MM.1S (cell line): Measurements from ENCODE around the gene NBEA.
"Not testable (repeated sequence)": the region's sequence is repeated elsewhere in the genome, so short reads cannot be mapped to it uniquely, and the experiment has no call there.

Experiments
- DNase-seq: peaks from one replicate; pipeline ENCODE4 v3.0.0-alpha.2; 2015
- H2AFZ ChIP-seq: fragments of 300-600 bp; sonication (generic); 2 replicates; pipeline ENCODE4 v1.6.0; 2016; ENCODE audit warnings: antibody characterized with exemption, low read length
- H3F3A ChIP-seq: fragments of 300-600 bp; sonication (generic); 2 replicates; pipeline ENCODE4 v1.6.1; 2016; ENCODE audit warnings: mild to moderate bottlenecking, antibody characterized with exemption, low read length, moderate library complexity, mixed read lengths; ENCODE audit not compliant: insufficient read depth
- H3K27ac ChIP-seq: fragments of 300-600 bp; sonication (generic); 2 replicates; pipeline ENCODE4 v1.5.1; 2016; ENCODE audit warnings: mild to moderate bottlenecking, low read length
- H3K27me3 ChIP-seq: fragments of 300-600 bp; sonication (generic); replicated peaks from 2 replicates; pipeline ENCODE4 v1.6.0; 2016; ENCODE audit warnings: low read length; ENCODE audit not compliant: insufficient read depth
- H3K36me3 ChIP-seq: fragments of 300-600 bp; sonication (generic); replicated peaks from 2 replicates; pipeline ENCODE4 v1.6.1; 2016; ENCODE audit warnings: mild to moderate bottlenecking, low read length, mixed read lengths; ENCODE audit not compliant: insufficient read depth
- H3K4me1 ChIP-seq: fragments of 300-600 bp; sonication (generic); 2 replicates; pipeline ENCODE4 v1.6.1; 2016; ENCODE audit warnings: low read length, mixed read lengths
- H3K4me2 ChIP-seq: fragments of 300-600 bp; sonication (generic); 2 replicates; pipeline ENCODE4 v1.6.0; 2016; ENCODE audit warnings: low read depth, low read length
- H3K4me3 ChIP-seq: fragments of 300-600 bp; sonication (generic); 2 replicates; pipeline ENCODE4 v1.5.1; 2016; ENCODE audit warnings: low read length, mixed read lengths
- H3K79me2 ChIP-seq: fragments of 300-600 bp; sonication (generic); 2 replicates; pipeline ENCODE4 v1.6.1; 2016; ENCODE audit warnings: mixed run types, low read length, mixed read lengths
- H3K9ac ChIP-seq: fragments of 300-600 bp; sonication (generic); 2 replicates; pipeline ENCODE4 v1.6.1; 2016; ENCODE audit warnings: low read length, mixed read lengths
- H3K9me2 ChIP-seq: fragments of 300-600 bp; sonication (generic); replicated peaks from 2 replicates; pipeline ENCODE4 v1.6.1; 2016; ENCODE audit warnings: mild to moderate bottlenecking, low read length, mixed read lengths; ENCODE audit not compliant: insufficient read depth
- H3K9me3 ChIP-seq: fragments of 300-600 bp; sonication (generic); replicated peaks from 2 replicates; pipeline ENCODE4 v1.6.1; 2016; ENCODE audit warnings: mild to moderate bottlenecking, low read length, mixed read lengths; ENCODE audit not compliant: insufficient read depth
- H4K20me1 ChIP-seq: fragments of 300-600 bp; sonication (generic); 2 replicates; pipeline ENCODE4 v1.6.1; 2016; ENCODE audit warnings: mild to moderate bottlenecking, low read length, moderate library complexity, mixed read lengths; ENCODE audit not compliant: insufficient read depth
- CTCF ChIP-seq: fragments of 300-600 bp; sonication (generic); IDR thresholded peaks from 2 replicates; pipeline ENCODE4 v1.5.1; 2016; ENCODE audit warnings: antibody characterized with exemption, low read length, mixed read lengths
- EZH2 ChIP-seq: fragments of 300-600 bp; sonication (generic); optimal IDR thresholded peaks from 2 replicates; pipeline ENCODE3; 2017; ENCODE audit warnings: low read depth, mild to moderate bottlenecking, antibody characterized with exemption, low read length, mixed read lengths
- EZH2phosphoT487 ChIP-seq: fragments of 300-600 bp; sonication (generic); IDR thresholded peaks from 2 replicates; pipeline ENCODE4 v1.6.1; 2018; ENCODE audit warnings: antibody characterized with exemption, low read length

The NBEA gene

GRCh38 chr13:35669321-35669720, 727.3 kb downstream of the NBEA start:
- Histone ChIP-seq H3K4me2 (no peak overlapping the region), H4K20me1 (no peaks in the 10 kb centered on the region), H3K9me3 (no peaks in the 10 kb centered on the region), H3K27me3 (no peaks in the 10 kb centered on the region), H3K27ac (no peak overlapping the region), H3K9ac (no peak overlapping the region), H3K4me1 (no peaks in the 10 kb centered on the region), H3K36me3 (no peaks in the 10 kb centered on the region), H3K9me2 (no peaks in the 10 kb centered on the region), H3K79me2 (no peaks in the 10 kb centered on the region), H3F3A (no peaks in the 10 kb centered on the region), H3K4me3 (no peak overlapping the region), H2AFZ (no peak overlapping the region)
- no peak for DNase-seq
- no peak for TF ChIP-seq EZH2phosphoT487
- TF ChIP-seq CTCF, result no peak
- TF ChIP-seq EZH2, result no peak

GRCh38 chr13:35672611-35673010, 730.5 kb downstream of the NBEA start:
- Histone ChIP-seq H3K27ac (no peak overlapping the region), H3K4me2 (no peak overlapping the region), H3K9ac (no peak overlapping the region), H3K36me3 (no peaks in the 10 kb centered on the region), H4K20me1 (no peaks in the 10 kb centered on the region), H2AFZ (no peak overlapping the region), H3K9me3 (no peaks in the 10 kb centered on the region), H3F3A (no peaks in the 10 kb centered on the region), H3K79me2 (no peaks in the 10 kb centered on the region), H3K4me3 (no peak overlapping the region), H3K9me2 (no peaks in the 10 kb centered on the region), H3K4me1 (no peaks in the 10 kb centered on the region), H3K27me3 (no peaks in the 10 kb centered on the region)
- DNase-seq, result no peak
- TF ChIP-seq EZH2phosphoT487, result no peak
- TF ChIP-seq EZH2, result no peak
- no peak for TF ChIP-seq CTCF

GRCh38 chr13:35675651-35676050, 733.6 kb downstream of the NBEA start:
- Histone ChIP-seq H4K20me1 (no peaks in the 10 kb centered on the region), H3K9ac (no peak overlapping the region), H3K27me3 (no peaks in the 10 kb centered on the region), H3K4me2 (no peak overlapping the region), H3K4me1 (no peaks in the 10 kb centered on the region), H3K9me3 (no peaks in the 10 kb centered on the region), H2AFZ (no peak overlapping the region), H3K9me2 (no peaks in the 10 kb centered on the region), H3K36me3 (no peaks in the 10 kb centered on the region), H3K27ac (no peak overlapping the region), H3K4me3 (no peak overlapping the region), H3F3A (no peaks in the 10 kb centered on the region), H3K79me2 (no peaks in the 10 kb centered on the region)
- no peak for DNase-seq
- no peak for TF ChIP-seq EZH2
- TF ChIP-seq CTCF, result no peak
- no peak for TF ChIP-seq EZH2phosphoT487

- not testable (repeated sequence) for H3K36me3 ChIP-seq, H3K9me3 ChIP-seq, H3K9ac ChIP-seq, H3K27me3 ChIP-seq, H3K4me2 ChIP-seq, H3K4me3 ChIP-seq, H3K27ac ChIP-seq, H3K79me2 ChIP-seq, H4K20me1 ChIP-seq, H3K4me1 ChIP-seq, DNase-seq, H2AFZ ChIP-seq, H3K9me2 ChIP-seq, H3F3A ChIP-seq
Observed at GRCh38 chr13:35677863-35678262, 735.8 kb downstream of the NBEA start.
